ENCODE results near the gene CLEC20A. TPM values are rescaled to one million over a fixed set of nuclear protein-coding genes. Genes with fewer than 3 reads are reported as not detected.
A peak's percentile ranks its signal among the peaks of the same experiment; 100 is the strongest.

The CLEC20A gene
- total and polyA plus RNA-seq, 9 of the 15 experiments (the other 6 are each of a cell fraction or from before 2014, with no cell fraction given) = not detected

DNA sequence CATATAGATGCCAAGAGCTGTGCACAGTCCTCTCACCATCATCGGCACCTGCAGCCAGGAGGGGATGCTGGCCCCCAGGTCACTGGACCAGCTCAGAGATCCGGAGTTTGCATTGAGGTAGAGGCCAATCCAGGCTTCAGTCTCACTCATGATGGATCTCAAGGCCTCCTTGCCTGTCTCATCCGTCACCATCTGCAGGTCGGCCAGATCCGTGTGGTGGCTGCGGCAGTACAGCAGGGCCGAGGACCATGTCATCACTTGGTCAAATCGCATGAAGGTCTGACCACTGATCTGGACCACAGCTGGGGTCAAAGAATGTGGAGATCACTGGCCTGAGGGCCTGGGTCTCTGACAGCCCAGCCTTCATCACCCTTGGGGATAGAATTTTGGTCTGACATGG, 6.6 kb downstream of the CLEC20A start:
- ChIA-PET CTCF (ENCODE audit: low intra/inter-chr PET ratio) (no interaction called here), POLR2A (interaction anchor here (0.6 kb wide), 1 partner anchor 9 kb away, joined by 3 read pairs; no protein-coding TSS in a partner anchor)
- Histone ChIP-seq H4K20me1 (replicated peaks; ENCODE audit: control insufficient read depth, insufficient read depth, low read length) (no peaks in the 10 kb centered on the region), H2AFZ (ENCODE audit: low read depth, low read length) (no peak overlapping the region), H3K9me1 (ENCODE audit: control insufficient read depth, insufficient read depth, low read length) (no peaks in the 10 kb centered on the region), H3K9me3 (replicated peaks; ENCODE audit: control insufficient read depth, insufficient read depth, low read depth, low read length) (no peaks in the 10 kb centered on the region), H3K4me1 (replicated peaks in 1 of 2; ENCODE audit: control insufficient read depth in 2 of 2, insufficient read depth in 2 of 2, low read length in 2 of 2) (no peaks in the 10 kb centered on the region; a peak in 1 of 5 replicates), H3K9ac (ENCODE audit: insufficient read depth in 1 of 2, low read depth in 2 of 2, low read length in 2 of 2) (0 out of 4 replicates have a peak overlapping the region, but pooled peaks of 1 of the 2 experiments have one; percentile 8), H3K4me3 (no peak overlapping the region), H3K27me3 (ENCODE audit: control insufficient read depth in 2 of 2, insufficient read depth in 2 of 2, low read length in 2 of 2) (peaks cover 32 to 70% of the 10 kb centered on the region in 2 experiments; a peak in 4 of 5 replicates), H3K36me3 (ENCODE audit: control insufficient read depth, insufficient read depth, low read length) (no peaks in the 10 kb centered on the region), H3K79me2 (ENCODE audit: control insufficient read depth, insufficient read depth, low read length) (no peaks in the 10 kb centered on the region), H3K4me2 (ENCODE audit: insufficient read depth, low read length) (no peak overlapping the region), H3K27ac (ENCODE audit: extremely low read depth, low read depth, low read length) (no peak overlapping the region)
- in situ Hi-C loops (cut with MboI) (no loop called here), intact Hi-C loops (cut with micrococcal nuclease) (no loop called here)
- no peak for ATAC-seq
- BruUV-seq (replicated peaks) = no TSS peak
- DNase-seq (ENCODE audit: extremely low read depth in 1 of 4, low spot score in 3 of 4) = no peak
- 0% methylated on average over 8 of the region's 8 CpGs for WGBS (ENCODE audit: insufficient coverage, low coverage, missing lambda C conversion rate)
- TF ChIP-seq GTF2A2 (tag; IDR thresholded peaks at IDR 0.05) = no peak
- TF ChIP-seq ARHGAP35 (IDR thresholded peaks at IDR 0.05; ENCODE audit: partially characterized antibody) = no peak
- no peak for TF ChIP-seq FOXJ2 (tag; IDR thresholded peaks at IDR 0.05)
- no peak for TF ChIP-seq ZNF197 (CRISPR knock-in tag; IDR thresholded peaks at IDR 0.05; ENCODE audit: low read depth)
- TF ChIP-seq ZNF347 (CRISPR knock-in tag; IDR thresholded peaks at IDR 0.05; ENCODE audit: low read depth) = no peak
- no peak for TF ChIP-seq SIN3A (IDR thresholded peaks at IDR 0.05; ENCODE audit: borderline replicate concordance in 2 of 2, control insufficient read depth in 1 of 2, low read depth in 2 of 2, low read length in 2 of 2)
- TF ChIP-seq CBX2 (IDR thresholded peaks at IDR 0.05; ENCODE audit: insufficient read depth, low read length, poor library complexity, severe bottlenecking) = no peak
- no peak for TF ChIP-seq CREM (IDR thresholded peaks at IDR 0.05; ENCODE audit: low read depth)
- TF ChIP-seq KLF10 (CRISPR knock-in tag; IDR thresholded peaks at IDR 0.05) = no peak
- no peak for TF ChIP-seq NELFE (IDR thresholded peaks at IDR 0.05; ENCODE audit: insufficient read depth, insufficient read length)
- no peak for FAIRE-seq

Measured in K562 (cell line).